H9 (cell line): ENCODE data around the gene ADIRF. TPM values are rescaled to one million over a fixed set of nuclear protein-coding genes. Genes with fewer than 3 reads are reported as not detected.
A peak's percentile ranks its signal among the peaks of the same experiment; 100 is the strongest.

Experiments used
- DNase-seq: peaks from one replicate; pipeline ENCODE4 v3.0.0-alpha.2; 2017
- H2AFZ ChIP-seq: one replicate; pipeline ENCODE4 v1.6.1; 2013; ENCODE audit warnings: mild to moderate bottlenecking, low read length, control low read depth, moderate library complexity
- H2AK5ac ChIP-seq: 2 replicates; pipeline ENCODE4 v1.6.1; 2013; ENCODE audit warnings: low read length, control low read depth, mixed read lengths; ENCODE audit not compliant: insufficient read length
- H2BK120ac ChIP-seq: one replicate; pipeline ENCODE4 v1.6.1; 2013; ENCODE audit warnings: low read depth, mild to moderate bottlenecking, low read length, control low read depth, inconsistent platforms; ENCODE audit not compliant: poor library complexity, severe bottlenecking
- H2BK12ac ChIP-seq: 2 replicates; pipeline ENCODE4 v1.6.1; 2013; ENCODE audit warnings: low read length, control low read depth, mixed read lengths, low read depth; ENCODE audit not compliant: insufficient read length
- H2BK15ac ChIP-seq: 2 replicates; pipeline ENCODE4 v1.6.1; 2013; ENCODE audit warnings: low read depth, low read length, control low read depth
- H2BK20ac ChIP-seq: one replicate; pipeline ENCODE4 v1.6.1; 2013; ENCODE audit warnings: low read depth, mild to moderate bottlenecking, low read length, control low read depth, inconsistent platforms; ENCODE audit not compliant: poor library complexity, severe bottlenecking
- H2BK5ac ChIP-seq: 2 replicates; pipeline ENCODE4 v1.6.1; 2013; ENCODE audit warnings: low read length, control low read depth, mixed read lengths; ENCODE audit not compliant: insufficient read length
- H3K14ac ChIP-seq: 2 replicates; pipeline ENCODE4 v1.6.1; 2013; ENCODE audit warnings: low read length, control low read depth; ENCODE audit not compliant: insufficient read depth
- H3K18ac ChIP-seq: 2 replicates; pipeline ENCODE4 v1.6.1; 2013; ENCODE audit warnings: low read depth, mild to moderate bottlenecking, mixed read lengths, low read length, control low read depth; ENCODE audit not compliant: insufficient read length
- H3K23ac ChIP-seq: 2 replicates; pipeline ENCODE4 v1.6.1; 2013; ENCODE audit warnings: low read length, control low read depth, mixed read lengths, low read depth; ENCODE audit not compliant: insufficient read length
- H3K23me2 ChIP-seq: 2 replicates; pipeline ENCODE4 v1.6.1; 2013; ENCODE audit warnings: low read depth, mild to moderate bottlenecking, mixed read lengths, low read length, control low read depth; ENCODE audit not compliant: insufficient read length, poor library complexity, severe bottlenecking
- H3K27ac ChIP-seq: 2 replicates; pipeline ENCODE4 v1.5.1; 2013; ENCODE audit warnings: low read length, control low read depth, mixed read lengths, low read depth; ENCODE audit not compliant: insufficient read length
- H3K27me3 ChIP-seq: 2 replicates; pipeline ENCODE4 v1.6.1; 2013; ENCODE audit warnings: low read length, control low read depth, inconsistent platforms; ENCODE audit not compliant: insufficient read depth
- H3K4ac ChIP-seq: 2 replicates; pipeline ENCODE4 v1.6.1; 2013; ENCODE audit warnings: low read depth, mild to moderate bottlenecking, control low read depth, inconsistent platforms, low read length, moderate library complexity
- H3K4me1 ChIP-seq: 2 replicates; pipeline ENCODE4 v1.6.1; 2013; ENCODE audit warnings: low read length, control low read depth, inconsistent platforms; ENCODE audit not compliant: insufficient read depth
- H3K4me2 ChIP-seq: 2 replicates; pipeline ENCODE4 v1.6.1; 2013; ENCODE audit warnings: low read length, control low read depth, mixed read lengths; ENCODE audit not compliant: insufficient read length, insufficient read depth
- H3K56ac ChIP-seq: 2 replicates; pipeline ENCODE4 v1.6.1; 2013; ENCODE audit warnings: low read depth, mild to moderate bottlenecking, mixed read lengths, low read length, control low read depth; ENCODE audit not compliant: insufficient read length
- H3K79me1 ChIP-seq: 2 replicates; pipeline ENCODE4 v1.6.1; 2013; ENCODE audit warnings: low read depth, mild to moderate bottlenecking, moderate library complexity, low read length, control low read depth, inconsistent platforms; ENCODE audit not compliant: insufficient read depth, poor library complexity, severe bottlenecking
- H3K79me2 ChIP-seq: 2 replicates; pipeline ENCODE4 v1.6.1; 2013; ENCODE audit warnings: low read length, control low read depth, inconsistent platforms; ENCODE audit not compliant: insufficient read depth
- H3K9ac ChIP-seq: 2 replicates; pipeline ENCODE4 v1.6.1; 2013; ENCODE audit warnings: low read length, control low read depth, mixed read lengths; ENCODE audit not compliant: insufficient read length; ENCODE audit errors: extremely low read depth
- H3K9me3 ChIP-seq: one replicate; pipeline ENCODE4 v1.6.1; 2013; ENCODE audit warnings: low read depth, low read length, inconsistent platforms; ENCODE audit not compliant: control insufficient read depth
- H3T11ph ChIP-seq: one replicate; pipeline ENCODE4 v1.6.1; 2013; ENCODE audit warnings: mild to moderate bottlenecking, low read length, control low read depth, inconsistent platforms
- H4K20me1 ChIP-seq: one replicate; pipeline ENCODE4 v1.6.1; 2013; ENCODE audit not compliant: control insufficient read depth, insufficient read length, insufficient read depth
- H4K5ac ChIP-seq: 2 replicates; pipeline ENCODE4 v1.6.1; 2013; ENCODE audit warnings: low read depth, mild to moderate bottlenecking, mixed read lengths, low read length, control low read depth; ENCODE audit not compliant: insufficient read length
- H4K8ac ChIP-seq: replicated peaks from 2 replicates; pipeline ENCODE4 v1.6.1; 2013; ENCODE audit warnings: low read length, control low read depth, mixed read lengths, low read depth; ENCODE audit not compliant: insufficient read length
- H4K91ac ChIP-seq: 2 replicates; pipeline ENCODE4 v1.6.1; 2013; ENCODE audit warnings: low read depth, mild to moderate bottlenecking, moderate library complexity, mixed read lengths, low read length, control low read depth; ENCODE audit not compliant: insufficient read length
- H3K27ac Mint-ChIP-seq, 3 experiments: 2 replicates in 2 of 3; 3 replicates in 1 of 3; pipeline ENCODE4 v1.8.0; 2020 to 2021; ENCODE audit warnings: mixed read lengths in 3 of 3, mild to moderate bottlenecking in 1 of 3, moderate library complexity in 1 of 3
- H3K27me3 Mint-ChIP-seq: 2 replicates; pipeline ENCODE4 v1.8.0; 2021; ENCODE audit warnings: low read depth, mild to moderate bottlenecking, moderate library complexity, mixed read lengths
- H3K36me3 Mint-ChIP-seq, 3 experiments: 2 replicates in 2 of 3; 3 replicates in 1 of 3; pipeline ENCODE4 v1.8.0; 2020 to 2021; ENCODE audit warnings: low read depth in 3 of 3, mixed read lengths in 3 of 3; ENCODE audit not compliant: insufficient read depth in 1 of 3
- H3K4me1 Mint-ChIP-seq, 2 experiments: 2 replicates each; pipeline ENCODE4 v1.8.0; 2020; ENCODE audit warnings: mixed read lengths in 2 of 2
- H3K4me3 Mint-ChIP-seq, 2 experiments: 2 replicates in 1 of 2; 3 replicates in 1 of 2; pipeline ENCODE4 v1.8.0; 2020 to 2021; ENCODE audit warnings: mild to moderate bottlenecking in 2 of 2, mixed read lengths in 2 of 2, moderate library complexity in 1 of 2
- H3K9me3 Mint-ChIP-seq, 2 experiments: 2 replicates in 1 of 2; 3 replicates in 1 of 2; pipeline ENCODE4 v1.8.0; 2020; ENCODE audit warnings: mild to moderate bottlenecking in 2 of 2, mixed read lengths in 2 of 2, moderate library complexity in 1 of 2
- WGBS: extraction: QIAGEN DNeasy Blood & Tissue Kit; methylation state at CpG from one replicate; pipeline ENCODE4 v1.1.7; 2013; ENCODE audit warnings: missing lambda C conversion rate, low lambda C conversion rate, mixed read lengths; ENCODE audit not compliant: insufficient read length; ENCODE audit errors: extremely low coverage; 5-methylcytosine and 5-hydroxymethylcytosine counted together
- total RNA-seq: library from RNA; stranded (reverse); gene quantifications from 2 replicates; pipeline ENCODE4 v1.2.1, GENCODE V29; 2021
- TF ChIP-seq, protein P1 (sequence below): fragments of 200-600 bp; sonication (generic); conservative IDR thresholded peaks from 3 replicates; pipeline ENCODE4 v1.8.0; 2021; ENCODE audit warnings: antibody characterized with exemption, mild to moderate bottlenecking

The ADIRF gene
- total RNA-seq, 1 experiment from 2014 or later, result not detected

DNA sequence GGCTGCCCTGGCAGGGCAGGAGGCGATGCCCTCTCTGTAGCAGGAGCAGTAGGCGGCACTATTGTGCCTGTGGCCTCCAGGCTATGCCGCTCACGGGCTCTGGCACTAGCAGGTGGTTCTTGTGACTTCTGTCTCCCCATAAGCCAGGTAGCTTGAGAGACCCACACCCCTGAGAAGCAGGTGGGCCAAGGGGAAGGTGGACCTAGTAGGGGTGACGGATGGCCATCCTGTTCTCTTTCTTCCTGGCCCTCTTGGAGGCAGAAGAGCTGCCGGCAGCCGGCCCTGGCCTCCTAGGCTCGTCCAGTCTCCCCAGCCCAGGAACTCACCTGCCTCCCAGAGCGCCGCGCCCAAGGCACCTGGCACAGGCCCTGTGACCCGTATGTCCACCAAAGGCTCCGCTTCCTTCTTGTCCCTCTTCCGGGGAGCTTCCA, 26.3 kb upstream of the ADIRF start:
- H3K4ac ChIP-seq, result no peak overlapping the region
- H2AK5ac ChIP-seq, result no peak overlapping the region
- DNase-seq, result peak; percentile 35
- Mint-ChIP-seq H3K4me3 (no peak overlapping the region; a peak in 1 of 5 replicates), H3K9me3 (no peaks in the 10 kb centered on the region; a peak in 2 of 5 replicates), H3K27ac (peak overlapping the region in 1 of 3 experiments; percentile 73; a peak in 1 of 7 replicates), H3K36me3 (no peaks in the 10 kb centered on the region; a peak in 1 of 7 replicates), H3K4me1 (peaks cover 14 to 15% of the 10 kb centered on the region in 2 experiments), H3K27me3 (peaks cover 7% of the 10 kb centered on the region)
- no peak overlapping the region for H4K5ac ChIP-seq
- no peak overlapping the region for H2BK12ac ChIP-seq
- H3K18ac ChIP-seq, result no peak overlapping the region
- no peak overlapping the region for H4K91ac ChIP-seq
- no peaks in the 10 kb centered on the region for H3K9me3 ChIP-seq
- H4K20me1 ChIP-seq, result no peaks in the 10 kb centered on the region
- H3K4me1 ChIP-seq, result no peaks in the 10 kb centered on the region
- H3K4me2 ChIP-seq, result no peak overlapping the region
- H3K23ac ChIP-seq, result no peak overlapping the region
- H3K9ac ChIP-seq, result no peak overlapping the region
- H3K27me3 ChIP-seq, result no peaks in the 10 kb centered on the region
- no peaks in the 10 kb centered on the region for H3K79me2 ChIP-seq
- no peak overlapping the region for H2BK120ac ChIP-seq
- no CpG with 5 or more reads among the region's 14 CpGs for WGBS
- no peak overlapping the region for H2BK5ac ChIP-seq
- H4K8ac ChIP-seq, result no peak overlapping the region
- TF ChIP-seq, protein P1, sequence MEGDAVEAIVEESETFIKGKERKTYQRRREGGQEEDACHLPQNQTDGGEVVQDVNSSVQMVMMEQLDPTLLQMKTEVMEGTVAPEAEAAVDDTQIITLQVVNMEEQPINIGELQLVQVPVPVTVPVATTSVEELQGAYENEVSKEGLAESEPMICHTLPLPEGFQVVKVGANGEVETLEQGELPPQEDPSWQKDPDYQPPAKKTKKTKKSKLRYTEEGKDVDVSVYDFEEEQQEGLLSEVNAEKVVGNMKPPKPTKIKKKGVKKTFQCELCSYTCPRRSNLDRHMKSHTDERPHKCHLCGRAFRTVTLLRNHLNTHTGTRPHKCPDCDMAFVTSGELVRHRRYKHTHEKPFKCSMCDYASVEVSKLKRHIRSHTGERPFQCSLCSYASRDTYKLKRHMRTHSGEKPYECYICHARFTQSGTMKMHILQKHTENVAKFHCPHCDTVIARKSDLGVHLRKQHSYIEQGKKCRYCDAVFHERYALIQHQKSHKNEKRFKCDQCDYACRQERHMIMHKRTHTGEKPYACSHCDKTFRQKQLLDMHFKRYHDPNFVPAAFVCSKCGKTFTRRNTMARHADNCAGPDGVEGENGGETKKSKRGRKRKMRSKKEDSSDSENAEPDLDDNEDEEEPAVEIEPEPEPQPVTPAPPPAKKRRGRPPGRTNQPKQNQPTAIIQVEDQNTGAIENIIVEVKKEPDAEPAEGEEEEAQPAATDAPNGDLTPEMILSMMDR, result no peak
- no peak overlapping the region for H2BK20ac ChIP-seq
- no peak overlapping the region for H2BK15ac ChIP-seq
- H3K79me1 ChIP-seq, result no peaks in the 10 kb centered on the region
- H3K27ac ChIP-seq, result no peak overlapping the region
- no peak overlapping the region for H2AFZ ChIP-seq
- no peak overlapping the region for H3T11ph ChIP-seq
- H3K56ac ChIP-seq, result no peak overlapping the region
- H3K14ac ChIP-seq, result no peak overlapping the region
- no peaks in the 10 kb centered on the region for H3K23me2 ChIP-seq
